ENCODE data around the gene HLX.

GRCh38 chr1:220872296-220872695 lies 6.9 kb upstream of the HLX start:
- TF ChIP-seq CTCF (IDR thresholded peaks at IDR 0.05; ENCODE audit: low read length), result no peak
- TF ChIP-seq EZH2phosphoT487 (IDR thresholded peaks at IDR 0.05; ENCODE audit: low read length), result no peak
- no peak for TF ChIP-seq EZH2 (optimal IDR thresholded peaks at IDR 0.05; ENCODE audit: low read depth, low read length)

Data from MM.1S (cell line).